Measurements from ENCODE around the gene NRG4.

The NRG4 gene

DNA sequence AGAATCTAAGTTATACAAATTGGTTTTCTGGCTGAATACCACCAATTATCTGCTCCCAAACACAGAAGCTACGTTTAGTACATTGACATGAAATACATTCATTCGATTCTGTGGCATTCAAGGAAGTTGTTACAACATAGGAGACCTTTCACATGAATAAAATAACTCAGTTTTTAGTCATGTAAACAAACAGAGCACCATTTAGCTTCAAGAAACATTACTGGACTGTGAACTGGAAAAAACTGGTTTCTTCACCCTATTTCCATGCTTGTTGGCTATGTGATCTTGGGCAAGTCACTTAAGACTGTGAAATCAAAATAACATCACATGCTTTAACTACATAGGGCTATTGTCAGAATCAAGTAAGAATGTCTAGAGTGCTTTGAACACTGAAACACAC lies 46.2 kb downstream of the NRG4 start:
- Histone ChIP-seq H4K20me1 (ENCODE audit: insufficient read depth) (no peaks in the 10 kb centered on the region), H3K9ac (no peak overlapping the region), H3K79me2 (ENCODE audit: insufficient read depth, low read depth) (no peaks in the 10 kb centered on the region), H3K27me3 (ENCODE audit: insufficient read depth, low read depth) (no peaks in the 10 kb centered on the region), H3K4me1 (ENCODE audit: low read depth, poor library complexity, severe bottlenecking) (no peaks in the 10 kb centered on the region), H3K27ac (no peak overlapping the region), H3K36me3 (ENCODE audit: insufficient read depth) (no peaks in the 10 kb centered on the region), H3K4me2 (no peak overlapping the region), H2AFZ (ENCODE audit: low read depth) (no peak overlapping the region), H3K4me3 (IDR thresholded peaks at IDR 0.05; ENCODE audit: insufficient read depth, low read depth, low read length) (no peak overlapping the region)
- TF ChIP-seq, protein P1, sequence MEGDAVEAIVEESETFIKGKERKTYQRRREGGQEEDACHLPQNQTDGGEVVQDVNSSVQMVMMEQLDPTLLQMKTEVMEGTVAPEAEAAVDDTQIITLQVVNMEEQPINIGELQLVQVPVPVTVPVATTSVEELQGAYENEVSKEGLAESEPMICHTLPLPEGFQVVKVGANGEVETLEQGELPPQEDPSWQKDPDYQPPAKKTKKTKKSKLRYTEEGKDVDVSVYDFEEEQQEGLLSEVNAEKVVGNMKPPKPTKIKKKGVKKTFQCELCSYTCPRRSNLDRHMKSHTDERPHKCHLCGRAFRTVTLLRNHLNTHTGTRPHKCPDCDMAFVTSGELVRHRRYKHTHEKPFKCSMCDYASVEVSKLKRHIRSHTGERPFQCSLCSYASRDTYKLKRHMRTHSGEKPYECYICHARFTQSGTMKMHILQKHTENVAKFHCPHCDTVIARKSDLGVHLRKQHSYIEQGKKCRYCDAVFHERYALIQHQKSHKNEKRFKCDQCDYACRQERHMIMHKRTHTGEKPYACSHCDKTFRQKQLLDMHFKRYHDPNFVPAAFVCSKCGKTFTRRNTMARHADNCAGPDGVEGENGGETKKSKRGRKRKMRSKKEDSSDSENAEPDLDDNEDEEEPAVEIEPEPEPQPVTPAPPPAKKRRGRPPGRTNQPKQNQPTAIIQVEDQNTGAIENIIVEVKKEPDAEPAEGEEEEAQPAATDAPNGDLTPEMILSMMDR (conservative IDR thresholded peaks at IDR 0.05; ENCODE audit: low read depth, low read length), result no peak

DNA sequence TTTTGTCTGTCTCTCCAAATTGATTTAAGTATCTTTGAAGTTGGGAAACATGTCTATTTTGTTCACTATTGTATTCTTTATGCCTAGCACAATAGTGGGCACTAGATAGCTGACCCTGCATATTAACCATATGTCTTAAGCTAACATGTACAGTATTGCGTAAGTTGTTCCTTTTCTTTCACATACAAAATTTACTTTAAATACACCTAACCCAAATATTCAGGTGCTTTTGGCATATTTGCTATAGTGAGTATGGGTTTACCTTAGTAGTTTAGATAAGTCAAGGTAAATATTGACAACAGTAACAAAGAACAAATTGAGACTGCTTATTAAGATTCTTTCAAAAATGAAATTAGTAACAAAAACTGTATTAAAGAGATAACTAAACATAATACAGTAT lies 50.9 kb downstream of the NRG4 start:
- Histone ChIP-seq H3K9ac (no peak overlapping the region), H3K27me3 (ENCODE audit: insufficient read depth, low read depth) (no peaks in the 10 kb centered on the region), H3K36me3 (ENCODE audit: insufficient read depth) (no peaks in the 10 kb centered on the region), H3K79me2 (ENCODE audit: insufficient read depth, low read depth) (no peaks in the 10 kb centered on the region), H3K4me3 (IDR thresholded peaks at IDR 0.05; ENCODE audit: insufficient read depth, low read depth, low read length) (no peak overlapping the region), H4K20me1 (ENCODE audit: insufficient read depth) (no peaks in the 10 kb centered on the region), H3K27ac (no peak overlapping the region), H2AFZ (ENCODE audit: low read depth) (no peak overlapping the region), H3K4me1 (ENCODE audit: low read depth, poor library complexity, severe bottlenecking) (no peaks in the 10 kb centered on the region), H3K4me2 (no peak overlapping the region)
- TF ChIP-seq, protein P1 (conservative IDR thresholded peaks at IDR 0.05; ENCODE audit: low read depth, low read length), result no peak

DNA sequence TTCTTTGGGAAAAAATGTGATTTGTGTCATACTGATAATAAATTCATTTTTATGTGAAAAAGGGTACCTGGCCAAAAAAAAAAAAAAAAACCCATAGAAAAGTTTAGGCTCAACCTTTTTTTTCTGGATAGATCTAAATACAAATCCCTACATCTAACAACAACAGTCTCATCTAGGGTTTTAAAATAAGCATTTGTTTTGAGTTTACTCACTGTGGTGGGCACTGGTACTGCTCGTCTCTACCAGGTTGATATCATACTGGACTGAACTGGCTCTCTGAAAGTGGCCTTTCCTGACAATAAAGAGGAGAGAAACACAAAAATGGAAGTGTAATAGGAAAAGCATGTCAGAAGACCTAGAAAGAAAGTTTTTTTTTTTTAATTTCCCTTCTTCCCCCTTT lies 56.5 kb downstream of the NRG4 start:
- Histone ChIP-seq H3K27ac (no peak overlapping the region), H3K9ac (no peak overlapping the region), H3K4me3 (IDR thresholded peaks at IDR 0.05; ENCODE audit: insufficient read depth, low read depth, low read length) (no peak overlapping the region), H3K79me2 (ENCODE audit: insufficient read depth, low read depth) (no peaks in the 10 kb centered on the region), H3K27me3 (ENCODE audit: insufficient read depth, low read depth) (no peaks in the 10 kb centered on the region), H3K4me2 (no peak overlapping the region), H3K36me3 (ENCODE audit: insufficient read depth) (no peaks in the 10 kb centered on the region), H4K20me1 (ENCODE audit: insufficient read depth) (no peaks in the 10 kb centered on the region), H3K4me1 (ENCODE audit: low read depth, poor library complexity, severe bottlenecking) (no peaks in the 10 kb centered on the region), H2AFZ (ENCODE audit: low read depth) (no peak overlapping the region)
- TF ChIP-seq, protein P1 (conservative IDR thresholded peaks at IDR 0.05; ENCODE audit: low read depth, low read length), result no peak

DNA sequence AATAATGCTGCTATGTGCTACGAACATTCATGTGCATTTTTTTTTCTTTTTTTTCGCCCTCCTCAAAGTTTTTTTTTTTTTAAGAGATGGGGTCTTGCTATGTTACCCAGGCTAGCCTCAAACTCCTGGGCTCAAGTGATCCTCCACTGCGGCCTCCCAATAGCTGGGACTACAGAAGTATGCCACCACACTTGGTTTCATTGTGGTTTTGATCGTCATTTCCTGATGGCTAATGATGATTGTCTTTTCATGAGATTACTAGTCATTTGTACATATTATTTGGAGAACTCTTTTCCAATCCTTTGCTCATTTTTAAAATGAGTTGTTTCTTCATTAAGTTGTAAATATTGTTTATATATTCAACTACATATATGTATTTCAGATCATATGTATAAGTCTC lies 59.7 kb downstream of the NRG4 start:
- H4K20me1 ChIP-seq (ENCODE audit: insufficient read depth), result no peaks in the 10 kb centered on the region
- TF ChIP-seq, protein P1 (conservative IDR thresholded peaks at IDR 0.05; ENCODE audit: low read depth, low read length), result no peak
- H3K9ac ChIP-seq, result no peak overlapping the region
- no peak overlapping the region for H3K4me3 ChIP-seq (IDR thresholded peaks at IDR 0.05; ENCODE audit: insufficient read depth, low read depth, low read length)
- H3K27ac ChIP-seq, result no peak overlapping the region
- no peaks in the 10 kb centered on the region for H3K27me3 ChIP-seq (ENCODE audit: insufficient read depth, low read depth)
- H3K4me2 ChIP-seq, result no peak overlapping the region
- no peaks in the 10 kb centered on the region for H3K4me1 ChIP-seq (ENCODE audit: low read depth, poor library complexity, severe bottlenecking)
- no peaks in the 10 kb centered on the region for H3K36me3 ChIP-seq (ENCODE audit: insufficient read depth)
- no peak overlapping the region for H2AFZ ChIP-seq (ENCODE audit: low read depth)
- H3K79me2 ChIP-seq (ENCODE audit: insufficient read depth, low read depth), result no peaks in the 10 kb centered on the region
